RCC 7860 (cell line): ENCODE results near the gene PFDN1.
A peak's percentile ranks its signal among the peaks of the same experiment; 100 is the strongest.

Experiments used
- DNase-seq: peaks from one replicate; pipeline ENCODE4 v3.0.0-alpha.2; 2015; ENCODE audit warnings: low spot score
- FAIRE-seq: peaks from 2 replicates; lab custom pipeline; 2012; peaks lifted over from hg19 to GRCh38; lab: Jason Lieb, UNC

PFDN1 gene

DNA sequence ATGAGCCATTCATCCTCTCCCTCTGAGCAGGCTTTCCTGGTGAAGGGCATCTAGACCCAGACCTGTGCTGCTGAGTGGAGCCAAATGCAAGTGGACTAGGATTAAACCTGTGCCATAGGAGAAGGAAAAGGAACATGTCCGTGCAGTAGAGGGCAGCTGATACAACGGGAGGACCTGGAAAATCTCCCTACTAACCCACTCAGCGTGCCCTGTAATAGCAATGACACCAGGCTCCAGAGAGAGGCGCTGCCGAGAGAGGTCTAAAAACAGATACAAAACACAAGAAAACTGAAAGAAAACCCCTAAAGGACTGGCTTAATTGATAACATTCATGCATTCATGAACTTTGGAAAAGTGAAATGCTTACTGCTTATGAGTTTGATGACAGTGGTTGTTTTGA lies 60.8 kb downstream of the PFDN1 start:
- DNase-seq = no peak
- no peak for FAIRE-seq

DNA sequence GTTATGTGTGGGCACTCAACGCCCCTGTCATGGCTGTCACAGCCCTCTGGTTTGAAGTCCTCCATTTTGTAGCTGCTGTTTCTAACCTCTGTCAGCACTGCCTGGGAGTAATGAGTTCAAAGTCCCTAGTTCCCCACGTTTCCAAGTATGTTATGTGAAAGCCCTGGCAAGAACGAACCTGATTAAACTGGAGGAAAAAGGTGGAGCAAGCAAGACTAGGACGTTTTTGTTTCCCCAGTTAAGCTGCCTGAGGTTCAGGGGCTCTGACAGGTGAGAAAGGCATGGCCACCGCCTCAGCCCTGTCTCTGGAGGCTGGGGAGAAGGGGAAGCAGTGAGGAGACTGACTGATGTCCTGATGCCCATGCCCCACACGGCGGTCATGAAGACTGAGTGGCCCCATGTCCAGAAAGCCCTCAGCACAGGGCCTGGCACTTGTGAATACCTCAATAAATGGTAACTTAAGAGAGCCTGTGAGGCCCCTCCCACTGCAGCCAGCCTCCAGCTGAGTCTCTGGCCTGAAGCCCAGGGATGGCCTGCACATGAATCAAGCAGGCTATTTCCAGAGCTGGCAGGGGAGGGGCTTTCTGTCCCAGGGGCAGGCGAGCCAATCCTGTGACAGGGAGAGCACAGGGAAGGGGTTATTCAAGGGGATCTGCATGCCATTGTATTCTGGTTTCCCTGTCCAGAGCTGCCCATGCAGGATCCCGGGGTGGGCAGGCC lies 61.8 kb downstream of the PFDN1 start:
- DNase-seq (peak; percentile 80), FAIRE-seq (peak; percentile 90)

DNA sequence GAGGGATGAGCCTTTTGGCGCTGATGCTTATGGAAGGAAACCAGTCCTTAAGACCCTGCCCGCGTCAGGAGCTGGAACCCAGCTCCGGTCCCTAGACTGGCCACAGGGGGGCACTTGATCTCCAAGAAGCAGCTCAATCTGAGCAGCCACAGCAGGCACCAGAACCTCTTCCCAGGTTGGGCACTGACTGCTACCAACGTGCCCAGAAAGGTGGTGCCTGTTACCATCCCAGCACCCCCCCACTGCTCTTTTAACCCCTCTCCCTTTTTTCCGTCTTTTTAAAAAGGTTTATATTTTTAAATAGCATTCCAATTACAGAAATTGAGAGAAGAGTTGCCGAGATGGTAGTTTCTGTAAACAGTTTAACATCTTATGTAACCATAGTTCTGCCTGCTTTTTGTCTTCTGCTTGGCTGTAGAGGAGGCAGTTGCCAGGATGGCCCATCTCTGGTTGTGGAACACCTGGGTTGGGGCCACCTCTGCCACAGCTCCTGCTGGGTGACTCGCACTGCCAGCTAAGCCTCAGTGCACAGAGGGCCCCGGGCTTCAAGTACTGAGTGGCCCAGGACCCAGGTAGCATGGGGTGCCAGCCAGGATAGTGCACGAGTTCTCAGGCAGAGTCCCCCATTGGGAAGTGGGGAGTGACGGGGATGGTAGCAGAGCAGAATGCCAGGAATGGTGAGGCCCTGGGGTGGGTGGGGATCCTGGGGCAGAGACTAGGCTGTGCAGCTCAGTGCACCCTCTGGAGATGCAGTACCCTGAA lies 62.8 kb downstream of the PFDN1 start:
- no peak for FAIRE-seq
- DNase-seq = peak; percentile 42

DNA sequence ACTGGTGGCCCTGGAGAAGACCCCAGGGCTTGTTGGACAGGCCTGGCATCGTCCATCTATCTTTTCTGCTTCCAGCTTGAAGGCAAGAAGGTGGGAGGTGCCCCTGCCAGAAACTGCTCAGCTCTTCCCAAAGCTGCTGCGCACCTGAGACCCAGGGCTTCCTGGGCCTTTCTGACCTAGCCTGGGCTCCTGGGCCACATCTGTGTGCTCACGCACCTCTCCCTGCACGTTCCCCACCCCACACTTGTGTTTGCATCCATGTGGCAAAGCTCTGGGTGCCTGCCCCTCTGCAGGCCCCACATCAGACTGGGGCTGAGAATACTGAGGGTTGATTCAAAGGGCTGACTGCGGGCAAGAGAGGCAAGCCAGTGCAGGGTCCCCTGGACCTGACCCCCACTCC lies 63.4 kb downstream of the PFDN1 start:
- DNase-seq (no peak), FAIRE-seq (no peak)

GRCh38 chr5:140238756-140239155 lies 64.1 kb downstream of the PFDN1 start:
- DNase-seq (no peak), FAIRE-seq (no peak)

DNA sequence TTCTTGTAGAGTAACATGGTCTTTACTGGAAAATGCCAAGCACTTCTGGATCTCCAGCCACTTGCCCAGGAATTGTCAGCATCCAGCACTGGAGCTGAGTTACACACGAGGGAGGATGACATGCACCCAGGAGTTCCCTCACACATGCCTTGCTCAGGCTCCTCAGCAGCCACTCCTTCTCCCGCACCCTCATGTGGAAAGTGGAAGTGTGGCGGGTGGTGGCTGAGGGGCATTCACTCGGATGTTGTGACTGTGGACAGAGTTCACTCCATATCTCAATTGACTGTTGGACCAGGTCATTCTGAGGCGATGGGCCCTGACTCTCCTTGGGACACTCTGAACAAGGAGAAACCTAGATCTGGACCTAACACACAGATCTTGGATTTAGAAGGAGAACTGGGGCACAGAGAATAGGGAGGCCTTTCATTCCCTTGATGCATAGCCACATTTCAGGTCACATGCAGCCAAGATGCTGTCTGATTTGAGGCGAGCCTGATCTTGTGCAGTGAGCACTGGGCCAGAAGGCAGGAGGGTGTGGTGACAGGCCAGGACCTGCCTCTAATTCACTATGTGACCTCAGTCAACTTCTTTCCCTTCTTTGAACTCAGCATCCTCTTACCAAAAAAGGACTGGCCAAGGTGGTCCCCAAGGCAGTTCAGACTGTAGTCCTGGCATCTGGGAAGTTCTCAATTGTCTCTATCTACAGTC lies 65.9 kb downstream of the PFDN1 start:
- FAIRE-seq (no peak), DNase-seq (no peak)

DNA sequence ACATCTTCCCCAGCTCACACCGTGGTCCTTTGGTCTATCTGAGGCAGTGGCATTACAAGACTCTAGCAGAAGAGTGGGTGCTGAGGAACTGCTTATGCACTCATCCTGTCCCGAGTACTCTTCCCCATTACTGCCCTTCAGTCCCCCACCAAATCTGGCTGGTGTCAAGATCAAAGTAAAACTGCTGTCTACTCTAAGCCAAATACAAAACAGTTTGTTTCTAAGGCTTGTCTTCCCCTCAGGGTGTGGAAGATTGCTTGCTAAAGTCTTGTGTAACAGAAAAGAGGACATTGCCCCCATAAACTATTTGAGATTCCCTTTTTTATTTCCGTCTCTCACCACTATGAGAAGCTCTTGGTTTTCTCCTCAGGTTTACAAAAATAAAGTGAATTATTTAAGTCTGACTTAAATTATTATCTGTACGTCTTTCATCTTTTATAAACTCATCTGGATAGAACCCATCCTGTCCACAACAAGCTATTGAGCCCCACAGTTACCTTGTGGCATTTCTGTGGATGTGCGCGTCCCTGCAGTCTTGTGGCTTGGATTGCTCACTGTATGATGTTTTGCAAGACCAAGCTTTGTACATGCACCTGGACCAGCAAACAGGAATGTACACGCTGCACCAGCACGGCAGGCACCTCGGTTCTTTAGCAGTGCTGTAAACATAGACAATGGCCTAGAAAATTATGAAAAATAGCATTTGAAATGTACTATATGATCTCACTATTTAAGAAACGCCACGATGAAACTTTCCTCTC lies 66.9 kb downstream of the PFDN1 start:
- DNase-seq (no peak), FAIRE-seq (no peak)

- no peak for DNase-seq
- no peak for FAIRE-seq
Observed at GRCh38 chr5:140234377-140234989, 68.4 kb downstream of the PFDN1 start.

DNA sequence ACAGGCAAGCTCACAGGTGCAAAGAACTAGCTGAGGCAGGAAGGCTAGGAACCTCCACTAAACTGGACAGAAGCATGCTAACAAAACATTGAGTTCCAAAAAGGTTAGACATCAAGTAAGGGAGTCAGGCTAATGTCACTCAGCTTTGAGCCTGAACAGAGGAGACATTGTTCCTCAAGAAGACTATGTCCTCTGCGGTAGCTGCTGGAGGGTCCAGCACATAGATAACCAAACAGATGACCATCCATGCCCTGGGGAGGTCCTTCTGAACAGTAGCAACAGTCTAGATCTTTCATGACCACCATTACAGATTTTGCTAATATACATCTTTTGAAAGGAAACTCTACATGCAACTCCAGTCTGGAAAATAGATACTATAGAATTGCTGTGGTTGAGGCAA lies 70.2 kb downstream of the PFDN1 start:
- FAIRE-seq (no peak), DNase-seq (no peak)

DNA sequence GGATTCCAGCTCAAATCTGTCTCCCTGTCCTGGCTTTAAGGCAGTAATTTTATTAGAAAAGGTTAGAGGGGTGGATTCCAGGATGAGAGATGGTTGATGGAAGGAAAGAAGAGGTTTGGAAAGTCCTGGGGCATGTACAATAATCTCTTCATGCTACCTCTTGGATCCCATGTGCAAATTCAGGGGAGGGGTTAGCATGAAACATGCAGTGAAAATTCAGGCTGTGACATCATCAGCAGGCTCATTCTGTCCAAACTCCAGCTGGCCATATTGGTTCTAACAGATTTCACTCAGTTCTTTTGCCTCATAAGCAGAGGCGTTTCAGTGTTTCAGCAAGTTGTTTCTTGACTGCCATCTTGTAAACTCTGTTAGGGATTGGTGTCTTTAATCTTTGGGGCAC lies 72.5 kb downstream of the PFDN1 start:
- DNase-seq (no peak), FAIRE-seq (no peak)

GRCh38 chr5:140228364-140228837 lies 74.5 kb downstream of the PFDN1 start:
- no peak for FAIRE-seq
- DNase-seq = no peak

DNA sequence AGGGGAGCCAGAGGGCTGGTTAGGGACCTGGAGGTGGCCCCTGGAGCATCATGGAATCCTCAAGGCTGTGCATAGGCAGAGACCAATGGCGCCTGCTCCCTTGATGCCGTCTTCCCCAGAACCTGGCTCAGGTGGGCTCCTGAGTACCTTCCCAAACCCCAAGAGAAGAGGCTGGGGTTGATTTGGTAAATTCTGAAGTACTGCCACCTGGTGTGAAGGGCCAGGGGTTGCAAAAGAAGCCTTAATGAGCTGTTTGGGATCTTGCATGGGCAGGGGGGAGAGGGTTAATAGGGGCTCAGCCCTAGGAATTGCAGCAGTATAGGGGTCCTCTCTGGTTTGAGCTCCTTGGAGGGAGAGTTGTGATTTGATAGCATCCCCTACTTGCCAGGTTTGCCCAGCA lies 75.9 kb downstream of the PFDN1 start:
- DNase-seq (no peak), FAIRE-seq (no peak)

- DNase-seq = no peak
- no peak for FAIRE-seq
Observed at GRCh38 chr5:140225396-140225795, 77.5 kb downstream of the PFDN1 start.

DNA sequence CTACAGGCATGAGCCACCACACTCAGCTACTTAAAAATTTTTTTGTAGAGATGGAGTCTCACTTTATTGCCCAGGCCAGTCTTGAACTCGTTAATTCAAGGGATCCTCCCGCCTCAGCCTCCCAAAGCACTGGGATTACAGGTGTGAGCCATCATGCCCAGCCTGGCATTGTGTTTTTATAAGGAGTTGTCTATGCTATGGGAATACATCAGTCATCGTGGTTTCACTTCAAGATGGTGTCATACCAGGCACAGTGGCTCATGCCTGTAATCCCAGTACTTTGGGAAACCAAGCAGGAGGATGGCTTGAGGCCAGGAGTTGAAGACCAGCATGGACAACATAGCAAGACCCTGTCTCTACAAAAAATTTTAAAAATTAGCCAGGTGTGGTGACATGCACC lies 78.2 kb downstream of the PFDN1 start:
- DNase-seq (peak; percentile 32), FAIRE-seq (no peak)

GRCh38 chr5:140223567-140223966 lies 79.3 kb downstream of the PFDN1 start:
- no peak for FAIRE-seq
- DNase-seq = no peak

GRCh38 chr5:140222416-140222815 lies 80.5 kb downstream of the PFDN1 start:
- no peak for FAIRE-seq
- no peak for DNase-seq

- peak; percentile 76 for DNase-seq
Observed at GRCh38 chr5:140221697-140222223, 81.1 kb downstream of the PFDN1 start.

GRCh38 chr5:140220698-140221064 lies 82.2 kb downstream of the PFDN1 start:
- FAIRE-seq = no peak
- DNase-seq = no peak

More at GRCh38 chr5:140221697-140222223, 81.1 kb downstream of the PFDN1 start:
- FAIRE-seq = peak; percentile 83

DNA sequence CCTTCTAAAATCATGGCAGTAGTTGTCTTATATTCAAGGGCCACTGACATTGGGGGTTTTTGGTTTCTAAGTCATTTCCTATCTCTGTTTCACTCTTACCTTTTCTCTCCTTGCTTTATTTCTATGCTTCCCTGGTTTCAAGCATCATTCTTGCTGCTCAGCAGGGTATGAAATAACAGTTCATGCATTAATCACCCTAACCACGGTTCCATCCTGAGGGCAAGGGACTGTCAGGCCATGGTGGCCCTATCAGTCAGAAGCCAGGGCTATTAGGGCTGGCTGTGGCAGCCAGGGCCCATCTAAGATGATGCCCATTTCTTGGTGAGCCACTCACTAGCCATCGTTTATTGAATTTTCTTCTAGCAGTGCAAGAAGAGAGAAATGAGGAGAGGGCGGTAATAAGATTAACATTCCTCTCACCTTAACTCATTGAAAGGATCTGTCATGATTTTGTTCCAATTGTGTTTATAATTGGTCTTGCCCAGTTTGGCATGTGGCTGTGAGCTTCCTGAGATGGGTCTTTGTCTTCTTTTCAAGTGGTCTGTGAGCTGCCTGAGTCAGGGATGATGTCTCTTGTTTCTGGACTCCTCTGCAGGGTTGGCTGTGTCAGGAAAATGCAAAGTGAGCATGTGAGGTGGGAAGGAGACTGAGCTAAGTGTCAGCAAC lies 82.7 kb downstream of the PFDN1 start:
- peak; percentile 97 for FAIRE-seq
- DNase-seq = peak; percentile 91
